Stimulated activated CD4-positive, alpha-beta T cell treated with anti-CD3 and anti-CD28 coated beads, Interleukin-12 subunit alpha, Interleukin-12 subunit beta, amount 100 ng/mL, for 24 hours (primary cell): ENCODE results near the gene PDCD7.
A peak's percentile ranks its signal among the peaks of the same experiment; 100 is the strongest.
"Not testable (repeated sequence)": the region's sequence is repeated elsewhere in the genome, so short reads cannot be mapped to it uniquely, and the experiment has no call there.

Experiments
- DNase-seq, 2 experiments: peaks; one replicate each; pipeline ENCODE4 v3.0.0-alpha.2; 2020; ENCODE audit warnings: low read depth in 2 of 2

PDCD7 gene

GRCh38 chr15:65091946-65092770, 41.5 kb downstream of the PDCD7 start:
- no peak for DNase-seq

GRCh38 chr15:65089206-65089824, 44.3 kb downstream of the PDCD7 start:
- no peak for DNase-seq

- DNase-seq = no peak
These were observed 45.0 kb downstream of the PDCD7 start for GRCh38 chr15:65088643-65089021.

- DNase-seq = no peak
These were observed 45.5 kb downstream of the PDCD7 start for GRCh38 chr15:65087873-65088642.

DNA sequence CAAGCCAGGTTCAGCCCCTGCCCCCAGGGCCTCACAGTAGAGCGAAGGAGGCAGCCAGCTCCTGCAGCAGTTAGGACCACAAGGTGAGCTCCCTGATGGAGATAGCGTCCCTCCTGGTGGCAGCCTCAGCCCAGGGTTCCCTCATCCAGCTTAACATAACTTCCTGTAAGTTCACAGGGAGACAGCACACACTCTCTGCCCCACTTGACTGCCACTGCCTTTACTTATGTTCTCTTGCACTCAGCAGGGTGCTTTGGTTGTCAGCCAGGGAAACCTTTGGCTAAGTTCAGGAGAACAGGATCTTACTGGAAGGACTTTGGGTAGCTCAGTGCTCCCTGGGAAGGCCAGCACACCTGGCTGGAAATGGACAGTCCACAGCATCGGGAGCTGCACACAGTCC, 46.2 kb downstream of the PDCD7 start:
- no peak for DNase-seq

DNA sequence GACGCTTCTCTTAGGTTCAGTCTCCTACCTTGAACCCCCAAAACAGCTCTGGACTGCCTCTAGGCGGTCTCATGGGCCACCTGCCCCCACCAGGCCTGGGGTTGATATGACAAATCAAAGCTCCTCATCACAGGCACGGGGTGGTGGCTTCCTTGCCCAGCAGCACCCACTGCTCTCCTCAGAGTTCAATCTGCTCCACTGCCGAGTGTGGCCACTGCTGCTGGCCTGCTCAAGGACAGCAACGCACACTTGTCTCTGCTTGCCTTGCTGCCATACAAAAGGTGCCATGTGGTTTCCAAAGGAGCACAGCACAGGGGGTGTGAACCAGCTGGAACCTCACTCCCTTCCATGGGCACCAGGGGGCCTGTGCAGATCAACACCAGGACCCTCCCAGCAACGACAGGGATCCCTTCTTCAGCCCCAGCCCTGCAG, 46.9 kb downstream of the PDCD7 start:
- no peak for DNase-seq

- DNase-seq = no peak
These were observed 47.5 kb downstream of the PDCD7 start for GRCh38 chr15:65085990-65086679.

- no peak for DNase-seq
These were observed 48.3 kb downstream of the PDCD7 start for GRCh38 chr15:65085207-65085753.

GRCh38 chr15:65084500-65085206, 49.0 kb downstream of the PDCD7 start:
- no peak for DNase-seq

DNA sequence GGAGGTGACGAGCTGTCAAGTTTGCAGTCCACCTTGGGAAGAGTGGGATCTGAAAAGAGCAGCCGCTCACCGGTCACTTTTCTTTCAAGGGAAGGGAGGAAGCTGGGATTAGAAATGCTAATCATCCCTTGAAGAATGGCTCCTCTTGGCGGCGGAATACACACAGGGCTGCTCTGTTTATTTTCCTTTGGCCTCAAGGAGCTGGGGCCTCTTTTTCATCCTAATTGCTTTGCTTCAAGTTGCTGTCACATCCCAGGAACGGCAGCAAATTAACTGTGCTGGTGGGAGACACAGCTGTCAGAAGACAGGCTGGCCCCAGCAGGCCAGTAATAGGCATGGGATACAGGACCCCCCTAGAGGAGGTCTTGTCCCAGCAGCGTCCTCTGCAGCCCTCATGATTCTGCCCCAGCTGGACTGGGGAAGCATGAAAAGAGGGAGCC, 50.3 kb downstream of the PDCD7 start:
- DNase-seq = no peak

DNA sequence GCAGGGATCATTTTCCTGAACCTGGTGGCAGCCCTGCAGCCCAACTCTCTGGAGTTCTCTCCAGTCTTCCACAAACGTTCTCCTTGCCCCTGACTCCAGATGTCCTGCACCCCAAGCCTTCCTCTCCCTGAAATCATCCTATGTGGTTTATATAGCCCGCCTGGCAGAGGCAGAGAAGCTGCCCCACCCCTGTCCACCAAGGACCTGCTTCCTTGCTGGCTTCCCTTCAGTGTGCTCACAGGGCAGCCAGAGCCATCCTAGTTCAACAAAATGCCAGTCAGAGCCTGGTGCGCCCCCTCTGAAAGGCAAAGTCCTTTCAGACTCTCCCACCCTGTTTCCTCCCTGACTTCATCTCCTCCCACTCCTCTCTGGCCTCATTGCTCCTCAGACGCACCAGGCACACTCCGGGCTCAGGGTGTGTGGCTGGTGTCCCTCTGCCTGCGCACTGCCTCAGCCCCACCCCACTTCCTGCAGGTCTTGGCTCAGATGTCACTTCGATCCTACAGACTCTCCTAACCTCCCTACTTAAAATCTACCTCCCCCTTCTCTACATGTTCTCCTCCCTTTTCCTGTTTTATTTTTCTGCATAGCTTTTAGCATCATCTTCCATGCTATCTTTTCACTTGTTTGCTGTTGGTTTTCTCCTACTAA, 51.2 kb downstream of the PDCD7 start:
- no peak for DNase-seq

DNA sequence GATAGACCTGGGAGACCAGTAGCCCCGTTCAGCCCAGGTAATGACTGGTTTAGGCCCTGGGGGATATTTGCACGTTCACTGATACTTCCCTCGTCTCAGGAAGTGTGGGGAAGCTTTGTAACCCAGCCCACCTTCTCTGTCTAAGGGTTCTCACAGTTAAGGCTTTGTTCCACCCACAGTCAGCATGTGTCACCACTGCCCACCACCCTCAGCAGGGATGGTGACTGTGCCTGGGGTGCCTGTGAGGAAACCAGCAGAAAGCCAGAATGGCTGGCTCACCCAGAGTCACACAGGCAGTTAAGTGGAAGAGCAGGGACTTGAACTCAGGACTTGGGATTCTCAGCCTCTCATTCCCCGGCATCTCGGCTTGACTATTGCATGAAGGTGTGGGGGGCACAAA, 51.9 kb downstream of the PDCD7 start:
- no peak for DNase-seq

DNA sequence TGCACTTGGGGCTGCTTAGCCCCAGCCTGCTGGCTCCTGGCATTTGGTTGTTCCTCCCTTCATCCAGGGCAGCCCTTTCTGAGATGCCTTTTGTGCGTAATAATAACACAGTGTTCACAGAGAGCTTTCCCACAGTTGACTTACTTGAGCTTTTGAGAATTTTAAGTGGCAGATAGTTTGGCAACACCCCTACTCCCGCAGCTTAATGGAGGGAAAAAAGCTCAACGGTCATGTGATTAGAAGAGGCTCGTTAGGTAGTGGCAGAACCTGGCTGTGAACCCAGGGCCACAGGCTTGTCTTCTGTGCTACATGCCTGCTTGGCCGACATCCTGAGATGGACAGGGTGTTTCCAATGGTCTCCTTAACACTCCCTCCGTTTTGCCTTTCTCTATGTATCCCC, 52.3 kb downstream of the PDCD7 start:
- no peak for DNase-seq

DNA sequence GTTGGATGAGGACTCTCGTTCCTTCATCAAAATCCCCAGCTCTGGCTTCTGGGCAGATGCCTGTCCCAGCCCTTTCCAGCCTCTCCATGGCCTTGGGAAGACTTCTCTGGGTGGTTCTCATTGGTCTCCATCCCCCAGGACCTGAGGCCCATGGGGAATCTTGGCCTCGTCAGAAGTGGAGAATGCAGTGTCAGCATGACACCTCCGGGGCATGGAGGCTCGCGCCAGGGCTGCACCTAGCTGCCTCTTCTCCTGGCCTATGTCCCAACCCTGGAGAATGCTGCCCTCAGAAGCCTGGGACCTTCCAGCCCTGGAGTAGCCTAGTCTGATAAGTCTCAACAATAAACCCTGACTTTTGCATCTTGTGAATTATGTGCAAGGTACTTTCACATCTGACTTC, 54.0 kb downstream of the PDCD7 start:
- no peak for DNase-seq

GRCh38 chr15:65077981-65078352, 55.6 kb downstream of the PDCD7 start:
- peak; percentile 23 to 44 for DNase-seq

- no peak for DNase-seq
These were observed 56.2 kb downstream of the PDCD7 start for GRCh38 chr15:65077291-65077980.

DNA sequence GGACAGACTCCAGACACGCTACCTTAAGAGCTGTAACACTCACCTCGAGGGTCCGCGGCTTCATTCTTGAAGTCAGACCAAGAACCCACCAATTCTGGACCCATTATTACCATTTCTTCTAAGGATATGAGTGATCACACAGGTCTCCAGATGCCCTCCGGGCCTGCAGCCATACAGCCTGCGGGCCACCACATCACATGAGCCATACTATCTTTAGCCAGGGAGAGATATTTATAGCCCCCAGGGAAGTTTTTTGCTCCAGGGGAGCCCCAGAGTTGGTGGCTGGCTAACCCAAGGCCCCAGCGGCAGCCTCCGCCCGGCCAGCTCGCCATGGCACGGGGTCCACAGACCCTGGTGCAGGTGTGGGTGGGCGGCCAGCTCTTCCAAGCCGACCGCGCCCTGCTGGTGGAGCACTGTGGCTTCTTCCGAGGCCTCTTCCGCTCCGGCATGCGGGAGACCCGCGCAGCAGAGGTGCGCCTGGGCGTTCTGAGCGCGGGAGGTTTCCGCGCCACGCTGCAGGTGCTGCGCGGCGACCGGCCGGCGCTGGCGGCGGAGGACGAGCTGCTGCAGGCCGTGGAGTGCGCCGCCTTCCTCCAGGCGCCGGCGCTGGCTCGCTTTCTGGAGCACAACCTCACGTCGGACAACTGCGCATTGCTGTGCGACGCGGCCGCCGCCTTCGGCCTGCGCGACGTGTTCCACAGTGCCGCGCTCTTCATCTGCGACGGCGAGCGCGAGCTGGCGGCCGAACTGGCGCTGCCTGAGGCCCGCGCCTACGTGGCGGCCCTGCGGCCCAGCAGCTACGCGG, 56.9 kb downstream of the PDCD7 start, which contains the start of gene KBTBD13:
Gene KBTBD13, plus strand, starts transcription at position 261 of the 805 bp plus-strand sequence. Its CDS starts 70 bp downstream, at position 331.
- no peak for DNase-seq

DNA sequence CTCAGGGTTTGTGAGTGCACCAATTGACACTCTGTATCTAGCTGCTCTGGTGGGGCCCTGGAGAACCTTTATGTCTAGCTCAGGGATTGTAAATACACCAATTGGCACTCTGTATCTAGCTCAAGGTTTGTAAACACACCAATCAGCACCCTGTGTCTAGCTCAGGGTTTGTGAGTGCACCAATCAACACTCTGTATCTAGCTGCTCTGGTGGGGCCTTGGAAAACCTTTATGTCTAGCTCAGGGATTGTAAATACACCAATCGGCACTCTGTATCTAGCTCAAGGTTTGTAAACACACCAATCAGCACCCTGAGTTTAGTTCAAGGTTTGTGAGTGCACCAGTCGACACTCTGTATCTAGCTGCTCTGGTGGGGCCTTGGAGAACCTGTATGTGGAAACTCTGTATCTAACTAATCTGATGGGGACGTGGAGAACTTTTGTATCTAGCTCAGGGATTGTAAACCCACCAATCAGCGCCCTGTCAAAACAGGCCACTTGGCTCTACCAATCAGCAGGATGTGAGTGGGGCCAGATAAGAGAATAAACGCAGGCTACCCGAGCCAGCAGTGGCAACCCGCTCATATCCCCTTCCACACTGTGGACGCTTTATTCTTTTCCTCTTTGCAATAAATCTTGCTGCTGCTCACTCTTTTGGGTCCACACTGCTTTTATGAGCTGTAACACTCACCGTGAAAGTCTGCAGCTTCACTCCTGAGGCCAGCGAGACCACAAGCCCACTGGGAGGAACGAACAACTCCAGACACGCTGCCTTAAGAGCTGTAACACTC, 57.8 kb downstream of the PDCD7 start:
- DNase-seq = not testable (repeated sequence)
